GM19324 (cell line): ENCODE results near the gene RPA3.
A peak's percentile ranks its signal among the peaks of the same experiment; 100 is the strongest.

ENCODE experiments used
- ATAC-seq: cut with Tn5 transposase; IDR thresholded peaks from one replicate; pipeline ENCODE4 v1.9.1; 2021; ENCODE audit warnings: mild to moderate bottlenecking, moderate library complexity; ENCODE audit not compliant: unreplicated experiment, low FRiP score

The RPA3 gene

GRCh38 chr7:7736671-7737070, 18.3 kb upstream of the RPA3 start:
- no peak for ATAC-seq

GRCh38 chr7:7732621-7733281, 14.3 kb upstream of the RPA3 start:
- no peak for ATAC-seq

GRCh38 chr7:7731732-7732131, 13.3 kb upstream of the RPA3 start:
- ATAC-seq, result no peak

DNA sequence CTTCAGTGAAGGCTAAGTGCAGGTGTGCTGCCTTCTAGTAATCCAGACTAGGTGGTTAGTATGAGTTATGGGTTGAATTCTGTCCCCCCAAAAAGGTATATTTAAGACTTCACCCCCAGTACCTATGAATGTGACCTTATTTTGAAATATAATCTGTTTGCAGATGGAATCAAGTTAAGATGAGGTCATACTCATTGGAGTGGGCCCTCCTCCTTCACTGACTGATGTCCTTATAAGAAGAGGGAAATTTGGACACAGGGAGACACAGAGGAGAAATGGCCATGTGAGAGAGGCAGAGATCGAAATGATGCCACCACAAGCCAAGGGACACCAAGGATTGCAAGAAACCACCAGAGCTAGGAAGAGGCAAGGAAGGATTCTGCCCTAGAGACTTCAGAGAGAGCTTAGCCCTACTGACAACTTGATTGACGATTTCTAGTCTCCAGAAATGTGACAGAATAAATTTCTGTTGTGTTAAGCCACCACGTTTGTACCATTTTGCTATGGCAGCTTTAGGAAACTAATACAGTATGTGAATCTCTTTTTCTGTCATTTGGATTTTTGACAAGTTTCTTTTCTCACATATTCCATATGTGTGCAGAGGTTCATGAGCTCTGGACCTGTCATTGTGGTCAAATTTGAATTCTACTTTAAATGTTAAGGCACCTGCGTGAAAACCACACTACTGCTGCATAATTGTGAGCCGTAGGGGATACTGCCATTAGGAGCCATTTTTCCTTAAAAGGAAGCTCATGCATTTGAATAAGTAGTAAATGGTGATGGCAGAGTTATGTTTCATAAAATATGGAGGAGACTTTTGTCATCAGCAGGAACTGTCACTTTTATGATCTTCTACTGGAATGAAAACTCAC, 2.6 kb upstream of the RPA3 start:
- no peak for ATAC-seq

GRCh38 chr7:7720193-7720592, 1.8 kb upstream of the RPA3 start:
- ATAC-seq, result no peak

DNA sequence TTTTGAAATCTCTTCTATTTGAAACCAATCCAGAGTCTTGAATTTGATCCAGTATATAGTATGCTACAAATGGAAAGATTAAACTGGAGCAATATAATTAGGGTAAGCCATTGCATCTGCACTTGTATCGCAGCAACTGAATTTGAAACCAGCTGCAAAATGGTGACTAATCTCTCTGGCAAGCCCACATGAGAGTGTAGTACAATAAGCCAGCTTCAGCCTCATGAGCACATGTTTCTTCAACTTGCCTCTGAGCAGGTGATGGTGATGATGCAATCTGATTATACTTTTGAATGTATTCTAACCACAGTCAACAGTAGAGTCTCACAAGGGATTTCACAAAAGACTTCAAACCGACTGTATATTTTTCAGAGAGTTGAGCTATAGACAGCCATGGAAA, 829 bp upstream of the RPA3 start:
- ATAC-seq, result peak; percentile 81

- ATAC-seq, result no peak
Measured at GRCh38 chr7:7713730-7714129, 4.7 kb downstream of the RPA3 start.

- no peak for ATAC-seq
Measured at GRCh38 chr7:7710469-7710868, 7.9 kb downstream of the RPA3 start.

GRCh38 chr7:7709291-7709690, 9.1 kb downstream of the RPA3 start:
- no peak for ATAC-seq

GRCh38 chr7:7707806-7708205, 10.6 kb downstream of the RPA3 start:
- no peak for ATAC-seq

- no peak for ATAC-seq
Measured at GRCh38 chr7:7707246-7707645, 11.2 kb downstream of the RPA3 start.

GRCh38 chr7:7706556-7707172, 11.7 kb downstream of the RPA3 start:
- no peak for ATAC-seq

DNA sequence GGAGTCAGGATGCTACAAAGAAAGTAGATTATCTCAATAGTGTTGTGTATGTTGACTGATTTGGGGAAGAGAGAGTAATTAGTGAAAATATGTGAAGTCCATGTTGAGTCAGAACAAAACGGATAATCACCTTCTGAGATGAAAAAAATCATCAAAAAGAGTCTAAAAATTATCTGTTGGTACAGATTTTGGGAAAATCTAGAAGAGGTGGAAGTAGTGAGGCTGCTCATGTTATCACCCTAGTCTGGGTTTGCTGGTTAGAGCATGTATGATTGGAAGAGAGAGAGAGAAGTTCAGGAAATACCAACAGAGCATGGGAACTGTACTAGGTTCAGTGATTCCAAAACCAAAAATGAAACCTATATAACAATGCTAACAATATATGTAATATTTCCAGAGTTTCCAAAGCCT, 12.3 kb downstream of the RPA3 start:
- ATAC-seq, result peak; percentile 67

DNA sequence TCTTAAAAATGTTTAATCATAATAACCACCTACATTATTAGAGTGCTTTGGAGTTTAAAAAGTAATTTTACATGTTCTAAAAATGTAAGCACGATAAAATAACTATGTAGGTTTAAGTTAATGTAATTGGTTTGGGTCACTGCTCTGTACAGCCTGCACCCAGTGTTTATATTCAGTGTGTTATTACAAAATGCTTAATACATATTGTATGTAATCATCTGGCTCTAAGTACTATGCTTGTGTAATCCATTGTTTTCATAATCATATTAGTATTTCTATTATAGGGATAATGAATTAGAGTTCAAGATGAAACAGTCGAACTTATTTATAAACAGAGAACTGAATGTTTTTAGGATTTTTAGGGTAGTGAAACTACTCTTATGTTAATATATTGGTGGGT, 13.1 kb downstream of the RPA3 start:
- ATAC-seq, result no peak

- ATAC-seq, result no peak
Measured at GRCh38 chr7:7704867-7705266, 13.5 kb downstream of the RPA3 start.

DNA sequence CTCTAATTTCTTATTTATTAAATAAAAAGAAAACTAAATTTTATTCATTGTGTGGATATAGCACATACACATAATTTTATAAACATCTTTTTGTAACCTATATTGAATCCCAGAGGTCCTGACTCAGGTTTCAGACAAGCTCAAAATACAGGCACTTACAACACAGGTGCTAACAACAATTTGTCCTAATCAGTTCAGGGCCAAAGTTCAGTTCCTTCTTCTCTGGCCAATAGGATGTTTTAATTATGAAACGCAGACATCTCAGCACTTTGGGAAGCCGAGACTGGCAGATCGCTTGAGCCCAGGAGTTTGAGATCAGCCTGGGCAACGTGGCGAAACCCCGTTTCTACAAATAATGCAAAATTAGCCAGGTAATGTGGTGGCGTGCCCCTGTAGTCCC, 15.0 kb downstream of the RPA3 start:
- ATAC-seq, result no peak

GRCh38 chr7:7702826-7703225, 15.6 kb downstream of the RPA3 start:
- no peak for ATAC-seq

DNA sequence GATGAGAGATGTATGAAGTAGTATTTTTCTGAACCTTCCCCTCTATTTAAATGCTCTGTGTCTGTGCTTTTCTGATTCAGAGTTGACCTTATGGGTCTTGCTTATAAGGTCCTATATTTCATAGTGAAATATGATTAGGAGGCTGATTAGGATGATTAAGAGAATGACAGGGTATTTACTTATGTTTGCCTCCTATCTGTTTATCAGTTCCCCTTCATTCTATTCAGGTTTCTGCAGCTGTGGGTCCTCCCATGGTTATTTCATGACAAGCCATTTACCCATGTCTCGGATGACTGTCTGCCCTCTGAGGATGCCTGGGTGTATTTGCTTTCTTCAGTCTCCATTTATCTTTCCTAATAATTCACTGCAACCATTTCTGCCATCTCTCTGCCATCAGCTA, 16.9 kb downstream of the RPA3 start:
- no peak for ATAC-seq

DNA sequence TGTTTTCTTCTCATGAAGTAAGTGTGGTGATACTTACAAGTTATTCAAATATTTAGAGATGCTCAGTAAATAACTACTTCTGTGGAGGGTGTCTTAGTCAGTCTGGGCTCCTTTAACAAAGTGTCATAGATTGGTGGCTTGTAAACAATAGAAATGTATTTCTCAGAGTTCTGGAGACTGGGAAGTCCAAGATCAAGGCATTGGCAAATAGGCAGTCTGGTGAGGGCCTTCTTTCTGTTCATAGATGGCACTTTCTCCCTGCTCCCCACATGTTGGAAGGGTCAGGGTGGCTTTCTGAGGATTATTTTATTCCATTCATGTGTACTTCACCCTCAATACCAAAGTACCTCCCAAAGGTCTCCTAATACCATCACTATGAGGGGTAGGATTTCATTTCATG, 18.4 kb downstream of the RPA3 start:
- no peak for ATAC-seq

DNA sequence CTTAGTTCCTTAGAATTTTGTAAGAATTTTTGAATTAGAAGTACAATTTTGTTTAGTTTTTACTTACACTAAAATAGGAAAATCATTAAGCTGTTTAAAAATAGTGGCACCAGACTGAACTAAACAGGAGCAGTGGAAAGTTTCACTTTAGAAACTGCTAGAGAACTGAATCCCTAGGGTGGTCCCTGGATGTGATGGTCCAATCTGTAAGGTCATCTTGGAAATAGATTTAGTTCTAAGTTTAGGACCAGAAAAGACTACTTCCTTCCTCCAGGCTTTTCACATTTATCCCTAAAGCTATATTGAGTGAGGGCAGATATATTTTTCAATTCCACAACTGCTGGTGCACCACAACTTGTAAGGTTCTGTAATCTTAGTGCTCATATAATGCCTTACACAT, 19.0 kb downstream of the RPA3 start:
- ATAC-seq, result no peak

DNA sequence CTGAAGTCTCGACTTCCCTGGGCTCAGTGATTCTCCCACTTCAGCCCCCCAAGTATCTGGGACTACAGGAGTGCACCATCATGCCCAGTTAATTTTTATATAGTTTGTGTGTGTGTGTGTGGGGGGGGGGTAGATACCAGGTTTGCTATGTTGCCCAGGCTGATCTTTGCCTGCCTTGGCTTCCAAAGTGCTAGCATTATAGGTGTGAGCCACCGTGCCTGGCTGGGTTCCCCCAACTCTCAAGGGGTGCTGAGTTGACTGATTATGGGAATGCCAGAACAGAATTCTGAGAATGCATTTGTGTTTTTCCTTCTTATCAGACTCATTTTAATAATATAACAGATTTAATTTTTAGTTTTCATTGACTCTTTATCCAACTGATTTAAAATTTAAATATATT, 19.5 kb downstream of the RPA3 start:
- no peak for ATAC-seq
